ENCODE measurements around the gene LOXL3. TPM values are rescaled to one million over a fixed set of nuclear protein-coding genes. Genes with fewer than 3 reads are reported as not detected.
A peak's percentile ranks its signal among the peaks of the same experiment; 100 is the strongest.
"Not testable (repeated sequence)": the region's sequence is repeated elsewhere in the genome, so short reads cannot be mapped to it uniquely, and the experiment has no call there.

Gene LOXL3
- total and polyA plus RNA-seq, 9 donors: 6.1 to 10.8 (median 7.1) TPM

DNA sequence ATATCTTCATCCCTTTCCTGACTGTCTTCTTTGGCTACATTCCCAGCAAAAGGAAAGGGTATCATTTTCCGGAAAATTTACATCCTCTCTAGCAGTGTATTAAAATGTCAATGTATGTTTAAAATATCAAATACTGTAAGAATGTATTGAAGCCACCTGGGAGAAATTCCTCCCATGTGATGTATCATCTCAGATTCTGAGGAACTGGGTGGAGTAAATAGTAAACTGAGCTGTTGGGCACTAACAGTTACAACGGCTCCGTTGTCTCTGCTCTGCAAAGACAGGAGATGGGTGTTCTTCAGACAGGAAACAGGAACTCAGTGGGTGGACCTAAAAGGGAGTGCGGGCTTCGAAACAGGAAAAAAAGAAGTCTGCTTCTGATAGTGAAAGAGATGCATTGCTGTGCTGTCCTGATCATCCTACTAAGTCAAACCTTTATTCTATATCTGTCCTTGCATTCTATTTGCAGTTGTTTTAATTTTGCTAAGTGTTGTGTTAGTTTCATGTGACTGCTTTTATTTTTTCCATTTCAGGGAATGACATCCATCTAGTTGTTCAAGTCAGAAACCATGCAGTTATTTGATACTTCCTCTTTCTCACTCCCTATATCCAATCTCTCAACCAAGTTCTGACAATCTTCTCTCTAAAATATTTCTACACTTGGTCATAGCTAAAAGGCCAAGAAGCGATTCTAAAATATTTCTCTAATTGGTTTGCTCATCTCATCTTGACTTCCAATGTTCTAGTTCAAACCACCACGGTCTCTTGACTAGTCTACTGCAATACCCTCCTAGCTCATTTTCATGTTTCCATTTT, 20.2 kb upstream of the LOXL3 start:
- Histone ChIP-seq H3K27ac (ENCODE audit: low read length) (no peak overlapping the region), H3K27me3 (ENCODE audit: control insufficient read depth, insufficient read depth, low read length) (no peaks in the 10 kb centered on the region), H3K36me3 (ENCODE audit: control insufficient read depth, insufficient read depth, low read length) (no peaks in the 10 kb centered on the region), H3K4me1 (ENCODE audit: control insufficient read depth, insufficient read depth, low read length) (peaks cover 11% of the 10 kb centered on the region), H3K9me3 (replicated peaks; ENCODE audit: control insufficient read depth, low read depth, low read length) (no peaks in the 10 kb centered on the region), H3K4me3 (ENCODE audit: low read length) (no peak overlapping the region)
- 26% methylated on average over 3 of the region's 7 CpGs for WGBS (ENCODE audit: insufficient coverage)
- DNase-seq: peak; percentile 63

GRCh38 chr2:74572178-74572925, 18.6 kb upstream of the LOXL3 start:
- WGBS (ENCODE audit: insufficient coverage): 72% methylated on average over 3 of the region's 3 CpGs

GRCh38 chr2:74571058-74571457, 17.3 kb upstream of the LOXL3 start:
- 64% methylated on average over 1 of the region's 1 CpG for WGBS (ENCODE audit: insufficient coverage)
- Histone ChIP-seq H3K4me3 (ENCODE audit: low read length) (no peak overlapping the region), H3K4me1 (ENCODE audit: control insufficient read depth, insufficient read depth, low read length) (peaks cover 2% of the 10 kb centered on the region), H3K27ac (ENCODE audit: low read length) (no peak overlapping the region), H3K9me3 (replicated peaks; ENCODE audit: control insufficient read depth, low read depth, low read length) (no peaks in the 10 kb centered on the region), H3K27me3 (ENCODE audit: control insufficient read depth, insufficient read depth, low read length) (peaks cover 5% of the 10 kb centered on the region), H3K36me3 (ENCODE audit: control insufficient read depth, insufficient read depth, low read length) (no peaks in the 10 kb centered on the region)
- DNase-seq: no peak

More at GRCh38 chr2:74572178-74572925, 18.6 kb upstream of the LOXL3 start:
- Histone ChIP-seq H3K4me1 (ENCODE audit: control insufficient read depth, insufficient read depth, low read length) (peaks cover 9% of the 10 kb centered on the region), H3K36me3 (ENCODE audit: control insufficient read depth, insufficient read depth, low read length) (no peaks in the 10 kb centered on the region), H3K9me3 (replicated peaks; ENCODE audit: control insufficient read depth, low read depth, low read length) (no peaks in the 10 kb centered on the region), H3K4me3 (ENCODE audit: low read length) (no peak overlapping the region), H3K27me3 (ENCODE audit: control insufficient read depth, insufficient read depth, low read length) (peaks cover 5% of the 10 kb centered on the region), H3K27ac (ENCODE audit: low read length) (no peak overlapping the region)
- DNase-seq: no peak

DNA sequence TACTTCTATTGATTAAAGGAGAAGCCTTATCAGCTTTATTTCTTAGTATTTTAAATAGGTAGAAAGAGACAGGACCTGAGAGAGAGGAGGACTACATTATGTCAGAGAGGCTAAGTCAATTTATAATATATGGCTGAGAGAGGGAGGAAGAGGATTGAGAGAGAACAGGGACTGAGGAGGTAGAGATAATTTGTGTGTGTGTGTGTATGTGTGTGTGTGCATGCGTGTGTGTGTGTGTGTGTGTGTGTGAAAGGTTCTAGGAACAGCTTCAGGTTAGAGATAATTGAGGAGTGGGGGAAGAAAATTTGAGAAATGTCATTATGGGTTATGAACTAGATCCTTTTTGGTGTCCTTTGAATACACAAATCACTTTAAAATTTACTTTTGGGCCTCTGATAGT, 15.9 kb upstream of the LOXL3 start:
- Histone ChIP-seq H3K4me1 (ENCODE audit: control insufficient read depth, insufficient read depth, low read length) (no peaks in the 10 kb centered on the region), H3K27me3 (ENCODE audit: control insufficient read depth, insufficient read depth, low read length) (peaks cover 9% of the 10 kb centered on the region), H3K9me3 (replicated peaks; ENCODE audit: control insufficient read depth, low read depth, low read length) (no peaks in the 10 kb centered on the region), H3K27ac (ENCODE audit: low read length) (no peak overlapping the region), H3K4me3 (ENCODE audit: low read length) (no peak overlapping the region), H3K36me3 (ENCODE audit: control insufficient read depth, insufficient read depth, low read length) (no peaks in the 10 kb centered on the region)
- no peak for DNase-seq
- WGBS (ENCODE audit: insufficient coverage): 71% methylated on average over 1 of the region's 1 CpG

- Histone ChIP-seq H3K27ac (ENCODE audit: low read length) (no peak overlapping the region), H3K4me3 (ENCODE audit: low read length) (no peak overlapping the region), H3K9me3 (replicated peaks; ENCODE audit: control insufficient read depth, low read depth, low read length) (no peaks in the 10 kb centered on the region), H3K4me1 (ENCODE audit: control insufficient read depth, insufficient read depth, low read length) (no peaks in the 10 kb centered on the region), H3K27me3 (ENCODE audit: control insufficient read depth, insufficient read depth, low read length) (peaks cover 13% of the 10 kb centered on the region), H3K36me3 (ENCODE audit: control insufficient read depth, insufficient read depth, low read length) (no peaks in the 10 kb centered on the region)
- WGBS (ENCODE audit: insufficient coverage): 80% methylated on average over 2 of the region's 5 CpGs
- DNase-seq: no peak
Measured at GRCh38 chr2:74567881-74568280, 14.1 kb upstream of the LOXL3 start.

- Histone ChIP-seq H3K4me1 (ENCODE audit: control insufficient read depth, insufficient read depth, low read length) (no peaks in the 10 kb centered on the region), H3K27me3 (ENCODE audit: control insufficient read depth, insufficient read depth, low read length) (peaks cover 19% of the 10 kb centered on the region), H3K9me3 (replicated peaks; ENCODE audit: control insufficient read depth, low read depth, low read length) (no peaks in the 10 kb centered on the region), H3K4me3 (ENCODE audit: low read length) (no peak overlapping the region), H3K27ac (ENCODE audit: low read length) (no peak overlapping the region), H3K36me3 (ENCODE audit: control insufficient read depth, insufficient read depth, low read length) (no peaks in the 10 kb centered on the region)
- peak; percentile 57 for DNase-seq
Measured at GRCh38 chr2:74566754-74567085, 13.0 kb upstream of the LOXL3 start.

DNA sequence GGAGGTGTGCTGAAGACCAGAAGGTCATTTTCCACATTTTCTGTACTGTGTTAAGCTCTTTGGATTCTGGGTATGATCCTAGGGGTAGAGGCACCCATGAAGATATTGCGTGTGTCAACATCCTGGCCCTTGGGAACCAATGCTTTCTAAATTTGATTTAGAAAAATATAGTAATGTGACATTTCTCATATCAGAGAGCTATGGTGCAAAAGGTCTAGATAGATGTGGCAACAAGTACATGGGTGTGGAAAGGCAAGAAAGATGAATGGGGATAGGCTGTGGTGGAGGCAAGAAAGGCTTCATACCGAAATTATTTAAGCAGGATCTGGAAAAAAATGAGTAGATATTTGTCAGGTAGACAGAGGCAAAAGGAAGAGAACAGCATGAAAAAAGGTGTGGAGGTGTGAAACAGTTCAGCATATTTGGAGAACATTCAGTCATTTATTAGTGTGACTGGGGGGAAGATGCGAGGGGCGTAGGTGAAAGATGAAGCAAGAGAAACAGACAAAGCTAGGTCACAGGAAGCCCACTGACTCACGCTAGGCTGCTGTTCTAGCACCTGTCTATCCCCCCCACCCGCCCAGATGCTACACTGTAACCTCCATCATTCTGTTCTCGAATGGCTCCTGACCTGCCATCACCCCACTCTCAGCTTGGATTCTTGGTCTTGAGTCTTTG, 12.5 kb upstream of the LOXL3 start:
- H3K27me3 ChIP-seq (ENCODE audit: control insufficient read depth, insufficient read depth, low read length): peaks cover 22% of the 10 kb centered on the region
- WGBS (ENCODE audit: insufficient coverage): 63% methylated on average over 2 of the region's 7 CpGs
- no peak overlapping the region for H3K4me3 ChIP-seq (ENCODE audit: low read length)
- DNase-seq: no peak
- no peaks in the 10 kb centered on the region for H3K9me3 ChIP-seq (replicated peaks; ENCODE audit: control insufficient read depth, low read depth, low read length)
- H3K36me3 ChIP-seq (ENCODE audit: control insufficient read depth, insufficient read depth, low read length): no peaks in the 10 kb centered on the region
- H3K27ac ChIP-seq (ENCODE audit: low read length): no peak overlapping the region
- H3K4me1 ChIP-seq (ENCODE audit: control insufficient read depth, insufficient read depth, low read length): no peaks in the 10 kb centered on the region

- 68% methylated on average over 3 of the region's 5 CpGs for WGBS (ENCODE audit: insufficient coverage)
- Histone ChIP-seq H3K9me3 (replicated peaks; ENCODE audit: control insufficient read depth, low read depth, low read length) (no peaks in the 10 kb centered on the region), H3K27me3 (ENCODE audit: control insufficient read depth, insufficient read depth, low read length) (peaks cover 32% of the 10 kb centered on the region), H3K27ac (ENCODE audit: low read length) (no peak overlapping the region), H3K4me1 (ENCODE audit: control insufficient read depth, insufficient read depth, low read length) (no peaks in the 10 kb centered on the region), H3K36me3 (ENCODE audit: control insufficient read depth, insufficient read depth, low read length) (no peaks in the 10 kb centered on the region), H3K4me3 (ENCODE audit: low read length) (no peak overlapping the region)
- no peak for DNase-seq
Measured at GRCh38 chr2:74564222-74564621, 10.5 kb upstream of the LOXL3 start.

GRCh38 chr2:74562126-74562775, 8.5 kb upstream of the LOXL3 start:
- Histone ChIP-seq H3K4me3 (ENCODE audit: low read length) (no peak overlapping the region), H3K9me3 (replicated peaks; ENCODE audit: control insufficient read depth, low read depth, low read length) (no peaks in the 10 kb centered on the region), H3K27ac (ENCODE audit: low read length) (no peak overlapping the region), H3K27me3 (ENCODE audit: control insufficient read depth, insufficient read depth, low read length) (peaks cover 27% of the 10 kb centered on the region), H3K4me1 (ENCODE audit: control insufficient read depth, insufficient read depth, low read length) (no peaks in the 10 kb centered on the region), H3K36me3 (ENCODE audit: control insufficient read depth, insufficient read depth, low read length) (no peaks in the 10 kb centered on the region)
- WGBS (ENCODE audit: insufficient coverage): 93% methylated on average over 3 of the region's 7 CpGs
- no peak for DNase-seq

- H3K4me1 ChIP-seq (ENCODE audit: control insufficient read depth, insufficient read depth, low read length); H3K27ac ChIP-seq (ENCODE audit: low read length); DNase-seq; H3K9me3 ChIP-seq (replicated peaks; ENCODE audit: control insufficient read depth, low read depth, low read length); H3K36me3 ChIP-seq (ENCODE audit: control insufficient read depth, insufficient read depth, low read length); H3K4me3 ChIP-seq (ENCODE audit: low read length): not testable (repeated sequence)
- peaks cover 27% of the 10 kb centered on the region for H3K27me3 ChIP-seq (ENCODE audit: control insufficient read depth, insufficient read depth, low read length)
- 100% methylated on average over 1 of the region's 1 CpG for WGBS (ENCODE audit: insufficient coverage)
Measured at GRCh38 chr2:74561022-74561421, 7.3 kb upstream of the LOXL3 start.
